H9 (cell line): Measurements from ENCODE around the gene OSBPL10. TPM values are rescaled to one million over a fixed set of nuclear protein-coding genes. Genes with fewer than 3 reads are reported as not detected.

Experiments
- DNase-seq: peaks from one replicate; pipeline ENCODE4 v3.0.0-alpha.2; 2017
- H2AFZ ChIP-seq: one replicate; pipeline ENCODE4 v1.6.1; 2013; ENCODE audit warnings: mild to moderate bottlenecking, low read length, control low read depth, moderate library complexity
- H2AK5ac ChIP-seq: 2 replicates; pipeline ENCODE4 v1.6.1; 2013; ENCODE audit warnings: low read length, control low read depth, mixed read lengths; ENCODE audit not compliant: insufficient read length
- H2BK120ac ChIP-seq: one replicate; pipeline ENCODE4 v1.6.1; 2013; ENCODE audit warnings: low read depth, mild to moderate bottlenecking, low read length, control low read depth, inconsistent platforms; ENCODE audit not compliant: poor library complexity, severe bottlenecking
- H2BK12ac ChIP-seq: 2 replicates; pipeline ENCODE4 v1.6.1; 2013; ENCODE audit warnings: low read length, control low read depth, mixed read lengths, low read depth; ENCODE audit not compliant: insufficient read length
- H2BK15ac ChIP-seq: 2 replicates; pipeline ENCODE4 v1.6.1; 2013; ENCODE audit warnings: low read depth, low read length, control low read depth
- H2BK20ac ChIP-seq: one replicate; pipeline ENCODE4 v1.6.1; 2013; ENCODE audit warnings: low read depth, mild to moderate bottlenecking, low read length, control low read depth, inconsistent platforms; ENCODE audit not compliant: poor library complexity, severe bottlenecking
- H2BK5ac ChIP-seq: 2 replicates; pipeline ENCODE4 v1.6.1; 2013; ENCODE audit warnings: low read length, control low read depth, mixed read lengths; ENCODE audit not compliant: insufficient read length
- H3K14ac ChIP-seq: 2 replicates; pipeline ENCODE4 v1.6.1; 2013; ENCODE audit warnings: low read length, control low read depth; ENCODE audit not compliant: insufficient read depth
- H3K18ac ChIP-seq: 2 replicates; pipeline ENCODE4 v1.6.1; 2013; ENCODE audit warnings: low read depth, mild to moderate bottlenecking, mixed read lengths, low read length, control low read depth; ENCODE audit not compliant: insufficient read length
- H3K23ac ChIP-seq: 2 replicates; pipeline ENCODE4 v1.6.1; 2013; ENCODE audit warnings: low read length, control low read depth, mixed read lengths, low read depth; ENCODE audit not compliant: insufficient read length
- H3K23me2 ChIP-seq: 2 replicates; pipeline ENCODE4 v1.6.1; 2013; ENCODE audit warnings: low read depth, mild to moderate bottlenecking, mixed read lengths, low read length, control low read depth; ENCODE audit not compliant: insufficient read length, poor library complexity, severe bottlenecking
- H3K27ac ChIP-seq: 2 replicates; pipeline ENCODE4 v1.5.1; 2013; ENCODE audit warnings: low read length, control low read depth, mixed read lengths, low read depth; ENCODE audit not compliant: insufficient read length
- H3K27me3 ChIP-seq: 2 replicates; pipeline ENCODE4 v1.6.1; 2013; ENCODE audit warnings: low read length, control low read depth, inconsistent platforms; ENCODE audit not compliant: insufficient read depth
- H3K4ac ChIP-seq: 2 replicates; pipeline ENCODE4 v1.6.1; 2013; ENCODE audit warnings: low read depth, mild to moderate bottlenecking, control low read depth, inconsistent platforms, low read length, moderate library complexity
- H3K4me1 ChIP-seq: 2 replicates; pipeline ENCODE4 v1.6.1; 2013; ENCODE audit warnings: low read length, control low read depth, inconsistent platforms; ENCODE audit not compliant: insufficient read depth
- H3K4me2 ChIP-seq: 2 replicates; pipeline ENCODE4 v1.6.1; 2013; ENCODE audit warnings: low read length, control low read depth, mixed read lengths; ENCODE audit not compliant: insufficient read length, insufficient read depth
- H3K56ac ChIP-seq: 2 replicates; pipeline ENCODE4 v1.6.1; 2013; ENCODE audit warnings: low read depth, mild to moderate bottlenecking, mixed read lengths, low read length, control low read depth; ENCODE audit not compliant: insufficient read length
- H3K79me1 ChIP-seq: 2 replicates; pipeline ENCODE4 v1.6.1; 2013; ENCODE audit warnings: low read depth, mild to moderate bottlenecking, moderate library complexity, low read length, control low read depth, inconsistent platforms; ENCODE audit not compliant: insufficient read depth, poor library complexity, severe bottlenecking
- H3K79me2 ChIP-seq: 2 replicates; pipeline ENCODE4 v1.6.1; 2013; ENCODE audit warnings: low read length, control low read depth, inconsistent platforms; ENCODE audit not compliant: insufficient read depth
- H3K9ac ChIP-seq: 2 replicates; pipeline ENCODE4 v1.6.1; 2013; ENCODE audit warnings: low read length, control low read depth, mixed read lengths; ENCODE audit not compliant: insufficient read length; ENCODE audit errors: extremely low read depth
- H3K9me3 ChIP-seq: one replicate; pipeline ENCODE4 v1.6.1; 2013; ENCODE audit warnings: low read depth, low read length, inconsistent platforms; ENCODE audit not compliant: control insufficient read depth
- H3T11ph ChIP-seq: one replicate; pipeline ENCODE4 v1.6.1; 2013; ENCODE audit warnings: mild to moderate bottlenecking, low read length, control low read depth, inconsistent platforms
- H4K20me1 ChIP-seq: one replicate; pipeline ENCODE4 v1.6.1; 2013; ENCODE audit not compliant: control insufficient read depth, insufficient read length, insufficient read depth
- H4K5ac ChIP-seq: 2 replicates; pipeline ENCODE4 v1.6.1; 2013; ENCODE audit warnings: low read depth, mild to moderate bottlenecking, mixed read lengths, low read length, control low read depth; ENCODE audit not compliant: insufficient read length
- H4K8ac ChIP-seq: replicated peaks from 2 replicates; pipeline ENCODE4 v1.6.1; 2013; ENCODE audit warnings: low read length, control low read depth, mixed read lengths, low read depth; ENCODE audit not compliant: insufficient read length
- H4K91ac ChIP-seq: 2 replicates; pipeline ENCODE4 v1.6.1; 2013; ENCODE audit warnings: low read depth, mild to moderate bottlenecking, moderate library complexity, mixed read lengths, low read length, control low read depth; ENCODE audit not compliant: insufficient read length
- H3K27ac Mint-ChIP-seq, 3 experiments: 2 replicates in 2 of 3; 3 replicates in 1 of 3; pipeline ENCODE4 v1.8.0; 2020 to 2021; ENCODE audit warnings: mixed read lengths in 3 of 3, mild to moderate bottlenecking in 1 of 3, moderate library complexity in 1 of 3
- H3K27me3 Mint-ChIP-seq: 2 replicates; pipeline ENCODE4 v1.8.0; 2021; ENCODE audit warnings: low read depth, mild to moderate bottlenecking, moderate library complexity, mixed read lengths
- H3K36me3 Mint-ChIP-seq, 3 experiments: 2 replicates in 2 of 3; 3 replicates in 1 of 3; pipeline ENCODE4 v1.8.0; 2020 to 2021; ENCODE audit warnings: low read depth in 3 of 3, mixed read lengths in 3 of 3; ENCODE audit not compliant: insufficient read depth in 1 of 3
- H3K4me1 Mint-ChIP-seq, 2 experiments: 2 replicates each; pipeline ENCODE4 v1.8.0; 2020; ENCODE audit warnings: mixed read lengths in 2 of 2
- H3K4me3 Mint-ChIP-seq, 2 experiments: 2 replicates in 1 of 2; 3 replicates in 1 of 2; pipeline ENCODE4 v1.8.0; 2020 to 2021; ENCODE audit warnings: mild to moderate bottlenecking in 2 of 2, mixed read lengths in 2 of 2, moderate library complexity in 1 of 2
- H3K9me3 Mint-ChIP-seq, 2 experiments: 2 replicates in 1 of 2; 3 replicates in 1 of 2; pipeline ENCODE4 v1.8.0; 2020; ENCODE audit warnings: mild to moderate bottlenecking in 2 of 2, mixed read lengths in 2 of 2, moderate library complexity in 1 of 2
- CTCF ChIP-seq: fragments of 200-600 bp; sonication (generic); conservative IDR thresholded peaks from 3 replicates; pipeline ENCODE4 v1.8.0; 2021; ENCODE audit warnings: antibody characterized with exemption, mild to moderate bottlenecking
- WGBS: extraction: QIAGEN DNeasy Blood & Tissue Kit; methylation state at CpG from one replicate; pipeline ENCODE4 v1.1.7; 2013; ENCODE audit warnings: missing lambda C conversion rate, low lambda C conversion rate, mixed read lengths; ENCODE audit not compliant: insufficient read length; ENCODE audit errors: extremely low coverage; 5-methylcytosine and 5-hydroxymethylcytosine counted together
- total RNA-seq: library from RNA; stranded (reverse); gene quantifications from 2 replicates; pipeline ENCODE4 v1.2.1, GENCODE V29; 2021

The OSBPL10 gene
- total RNA-seq, 1 experiment from 2014 or later: 42.7 TPM

- no CpG with 5 or more reads among the region's 4 CpGs for WGBS
- no peak overlapping the region for H3K4me3 Mint-ChIP-seq
- no peak overlapping the region for H3K4me2 ChIP-seq
- no peak overlapping the region for H3K9ac ChIP-seq
- no peaks in the 10 kb centered on the region for H3K9me3 ChIP-seq
- H4K5ac ChIP-seq: no peak overlapping the region
- H3K27ac ChIP-seq: no peak overlapping the region
- H3K4me1 Mint-ChIP-seq: peaks cover 7 to 17% of the 10 kb centered on the region in 2 experiments
- no peaks in the 10 kb centered on the region for H3K27me3 ChIP-seq
- no peaks in the 10 kb centered on the region for H3K9me3 Mint-ChIP-seq
- no peak overlapping the region for H2BK20ac ChIP-seq
- H3K56ac ChIP-seq: no peak overlapping the region
- H3K23me2 ChIP-seq: no peaks in the 10 kb centered on the region
- no peaks in the 10 kb centered on the region for H4K20me1 ChIP-seq
- H3K79me2 ChIP-seq: no peaks in the 10 kb centered on the region
- H3K27me3 Mint-ChIP-seq: no peaks in the 10 kb centered on the region
- no peak overlapping the region for H2BK15ac ChIP-seq
- H2AK5ac ChIP-seq: no peak overlapping the region
- H2AFZ ChIP-seq: no peak overlapping the region
- H3K18ac ChIP-seq: no peak overlapping the region
- H4K91ac ChIP-seq: no peak overlapping the region
- no peak overlapping the region for H4K8ac ChIP-seq
- TF ChIP-seq CTCF: no peak
- no peak overlapping the region for H2BK12ac ChIP-seq
- H3K4ac ChIP-seq: no peak overlapping the region
- H3K23ac ChIP-seq: no peak overlapping the region
- no peak overlapping the region for H2BK5ac ChIP-seq
- no peaks in the 10 kb centered on the region for H3K4me1 ChIP-seq
- H3T11ph ChIP-seq: no peak overlapping the region
- peaks cover 16 to 22% (median 18%) of the 10 kb centered on the region in 3 experiments; a peak in 6 of 7 replicates for H3K36me3 Mint-ChIP-seq
- H3K79me1 ChIP-seq: no peaks in the 10 kb centered on the region
- H3K14ac ChIP-seq: no peak overlapping the region
- no peak overlapping the region for H2BK120ac ChIP-seq
- H3K27ac Mint-ChIP-seq: no peak overlapping the region
- DNase-seq: no peak
These were observed 275.3 kb downstream of the OSBPL10 start for GRCh38 chr3:31705736-31706135.
